OCI-LY3 (cell line): ENCODE data around the gene SUCLG2.

Source experiments
- CTCF ChIP-seq: fragments of 200-600, 300-600 bp; sonication (generic); IDR thresholded peaks from 2 replicates; pipeline ENCODE4 v1.5.1; 2014; ENCODE audit warnings: antibody characterized with exemption, low read length, low read depth
- EZH2phosphoT487 ChIP-seq: fragments of 200-600 bp; shearing (Covaris generic); IDR thresholded peaks from 2 replicates; pipeline ENCODE4 v1.6.1; 2018; ENCODE audit warnings: antibody characterized with exemption, mixed run types, low read depth

DNA sequence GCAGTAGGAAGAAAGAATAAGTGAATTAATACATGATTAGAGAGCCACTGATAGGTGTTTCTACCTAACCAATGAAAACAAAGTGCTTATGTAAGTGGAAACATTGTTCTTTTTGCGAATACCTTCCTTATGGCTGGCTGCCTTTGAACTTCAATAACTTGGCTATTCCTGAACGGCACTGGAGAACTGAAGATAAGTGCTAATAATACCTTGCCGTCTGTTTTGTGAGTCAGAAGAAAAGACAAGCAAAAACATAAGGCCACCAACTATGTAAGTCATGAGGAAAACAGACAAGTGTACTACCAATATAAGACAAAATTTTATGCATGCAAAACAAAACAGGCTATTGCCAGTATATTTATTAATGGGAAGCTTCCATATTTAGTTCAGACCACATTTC, 160.6 kb downstream of the SUCLG2 start:
- TF ChIP-seq CTCF (no peak), EZH2phosphoT487 (no peak)
